Iris pigment epithelial cell (primary cell): ENCODE data around the gene KRTAP4-16.
A peak's percentile ranks its signal among the peaks of the same experiment; 100 is the strongest.
"Not testable (repeated sequence)": the region's sequence is repeated elsewhere in the genome, so short reads cannot be mapped to it uniquely, and the experiment has no call there.

ENCODE experiments used
- DNase-seq: peaks from one replicate; pipeline ENCODE4 v3.0.0-alpha.2; 2011; ENCODE audit warnings: low read depth

The KRTAP4-16 gene

DNA sequence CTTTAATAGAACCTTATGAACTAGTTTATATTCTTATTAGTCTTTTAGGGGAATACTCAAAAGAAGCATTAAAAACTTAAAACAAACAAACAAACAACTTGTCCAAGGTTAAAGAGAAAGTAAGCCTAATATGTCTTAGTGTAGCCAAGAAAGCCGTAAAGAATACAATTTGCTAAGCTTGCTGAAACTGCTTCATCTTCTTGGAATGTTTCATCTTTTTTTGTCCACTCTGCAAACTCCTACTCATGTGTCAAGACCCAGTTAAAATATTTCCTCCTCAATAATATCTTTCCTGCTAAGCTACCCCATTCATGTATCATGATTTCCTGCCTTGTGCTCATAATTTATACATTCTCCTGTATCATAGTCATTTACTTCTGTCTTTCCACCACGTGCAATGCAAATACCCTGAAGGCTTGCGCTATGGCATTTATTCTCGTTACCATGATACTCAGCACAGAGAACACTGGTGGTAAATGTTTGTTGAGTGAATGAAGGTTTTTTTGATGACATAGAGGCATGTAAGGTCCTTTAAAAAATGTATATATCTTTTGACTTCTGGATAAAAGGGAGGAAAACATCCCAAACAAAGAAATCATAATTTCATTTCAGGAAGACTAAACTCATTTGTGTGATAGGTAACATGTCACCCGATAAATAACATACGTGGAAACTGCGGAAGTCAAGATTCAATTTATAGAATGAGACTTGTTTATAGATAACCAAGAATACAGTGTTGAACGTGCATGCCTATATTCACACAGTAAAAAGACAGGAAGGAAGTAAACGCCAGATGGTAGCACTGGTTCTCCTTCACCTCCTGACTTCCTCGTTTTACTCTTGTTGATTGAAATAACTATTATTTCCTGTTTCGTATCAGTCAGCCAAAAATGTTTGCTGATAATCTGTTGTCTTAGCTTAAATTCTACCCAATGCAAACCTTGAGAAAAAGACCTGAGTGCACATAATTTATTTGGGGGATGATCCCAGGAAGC, 18.0 kb upstream of the KRTAP4-16 start:
- DNase-seq: not testable (repeated sequence)

DNA sequence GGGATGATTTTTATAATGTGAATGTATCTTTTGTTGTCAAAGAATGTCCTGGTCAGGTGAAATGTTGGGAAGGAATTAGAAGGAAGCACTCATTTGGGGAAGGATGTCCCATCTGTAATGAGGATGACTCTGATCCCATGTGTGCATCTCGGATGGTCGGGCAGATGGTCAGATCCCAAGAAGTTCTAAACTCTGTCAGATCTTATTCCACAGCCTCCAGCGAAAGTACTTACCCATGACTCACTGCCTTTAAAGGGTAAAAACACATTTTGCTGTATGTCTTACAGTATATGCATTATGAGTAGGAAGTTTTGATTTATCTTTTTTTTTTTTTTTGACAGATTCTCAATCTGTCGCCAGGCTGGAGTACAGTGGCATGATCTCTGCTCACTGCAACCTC, 16.7 kb upstream of the KRTAP4-16 start:
- DNase-seq: no peak

DNA sequence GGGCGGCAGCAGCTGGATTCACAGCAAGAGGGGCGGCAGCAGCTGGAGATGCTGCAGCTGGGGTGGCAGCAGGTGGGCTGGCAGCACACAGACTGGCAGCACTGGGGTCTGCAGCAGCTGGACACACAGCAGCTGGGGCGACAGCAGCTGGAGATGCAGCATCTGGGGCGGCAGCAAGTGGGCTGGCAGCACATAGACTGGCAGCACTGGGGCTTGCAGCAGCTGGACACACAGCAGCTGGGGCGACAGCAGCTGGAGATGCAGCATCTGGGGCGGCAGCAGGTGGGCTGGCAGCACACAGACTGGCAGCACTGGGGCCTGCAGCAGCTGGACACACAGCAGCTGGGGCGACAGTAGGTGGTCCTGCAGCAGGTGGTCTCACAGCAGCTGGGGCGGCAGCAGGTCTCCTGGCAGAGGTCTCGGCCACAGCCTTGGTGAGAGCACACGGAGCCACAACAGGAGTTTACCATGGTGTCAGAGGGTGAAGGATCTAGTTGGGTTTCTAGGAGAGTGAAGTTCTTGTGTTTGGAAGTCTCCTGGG, 15.9 kb upstream of the KRTAP4-16 start, which contains the start of gene KRTAP4-11:
Gene KRTAP4-11 (minus strand): TSS at position 528 of the 541 bp plus-strand sequence. CDS start 58 bp downstream, at position 470.
- not testable (repeated sequence) for DNase-seq

DNA sequence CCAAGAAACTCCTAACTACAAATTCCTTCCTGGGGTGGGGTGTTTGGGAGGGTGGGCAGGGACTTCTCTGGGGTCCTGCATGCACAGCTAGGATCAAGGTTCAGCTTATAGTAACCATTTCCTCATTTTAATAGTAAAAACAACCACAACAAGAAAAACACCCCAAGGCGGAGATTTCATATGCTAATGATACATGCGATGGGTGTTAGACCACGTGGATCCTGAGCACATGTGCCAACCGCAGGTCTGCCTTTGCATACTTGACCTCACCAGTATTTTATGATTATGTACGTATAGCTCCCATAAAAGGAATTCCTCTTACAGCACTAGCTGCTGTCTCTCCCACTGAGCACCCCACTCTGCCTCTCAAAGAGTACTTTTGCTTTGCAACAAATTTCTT, 14.3 kb upstream of the KRTAP4-16 start:
- DNase-seq: no peak

DNA sequence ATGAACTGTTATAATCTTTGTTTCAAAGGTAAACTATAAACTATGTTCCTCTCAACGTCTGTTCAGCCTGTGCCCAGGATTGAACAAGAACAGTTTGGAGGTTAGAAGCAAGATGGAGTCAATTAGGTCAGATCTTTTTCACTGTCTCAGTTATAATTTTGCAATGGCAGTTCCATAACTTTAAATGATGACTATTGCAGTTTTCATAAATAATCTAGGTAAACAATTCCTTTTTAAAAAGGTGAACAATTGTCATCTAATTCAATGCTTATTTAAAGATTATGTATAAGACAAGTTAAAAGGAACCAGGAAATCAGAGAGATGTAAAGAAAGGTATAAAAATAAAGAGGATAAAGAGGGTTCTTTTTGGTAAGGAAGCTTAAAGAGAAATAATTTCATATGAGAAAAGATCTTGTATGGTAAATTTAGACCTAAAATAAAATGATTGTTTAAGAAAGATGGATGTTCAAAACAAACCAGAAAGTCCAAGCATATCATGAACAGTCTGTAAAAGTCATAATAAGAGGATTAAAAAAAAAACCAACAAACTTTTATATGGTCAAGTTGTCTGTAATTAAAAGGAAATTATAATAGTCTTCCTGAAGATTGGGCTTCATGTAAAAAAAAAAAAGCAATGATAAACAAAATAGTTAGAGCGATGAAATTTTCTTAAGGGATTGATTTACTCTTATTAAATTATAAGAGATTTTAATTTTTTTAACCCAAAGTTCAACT, 9.3 kb upstream of the KRTAP4-16 start:
- DNase-seq: no peak

DNA sequence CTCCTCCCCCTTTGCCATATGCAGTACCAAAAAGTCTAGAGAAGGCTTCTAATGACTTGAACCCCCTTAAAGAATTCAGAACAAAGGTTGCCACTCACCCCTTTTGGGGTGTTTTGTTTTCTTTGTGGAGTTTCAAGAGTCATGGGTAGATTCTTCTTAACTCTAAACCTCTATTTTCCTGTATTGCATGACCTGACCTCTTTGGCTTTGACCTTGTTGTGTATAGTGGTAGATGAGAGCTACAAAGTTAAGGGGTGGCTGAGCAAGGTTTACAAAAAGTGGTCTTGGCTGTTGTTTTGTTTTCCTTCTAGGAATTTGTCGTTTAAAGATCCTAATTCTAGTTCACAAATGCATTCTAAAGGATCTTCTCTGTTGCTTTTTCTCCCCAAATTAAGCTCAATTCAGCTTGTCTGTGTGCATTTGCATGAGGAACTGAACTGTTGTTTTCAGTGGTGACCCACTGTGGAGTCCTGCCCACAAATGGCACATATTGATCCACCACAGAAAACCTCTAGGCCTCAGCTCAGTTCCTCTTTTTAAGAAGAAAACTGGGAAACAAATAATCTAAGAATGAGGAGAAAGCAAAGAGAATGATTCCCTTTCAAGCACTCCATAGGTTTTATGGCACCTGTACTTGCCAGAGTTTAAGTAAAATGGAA, 6.8 kb upstream of the KRTAP4-16 start:
- DNase-seq: not testable (repeated sequence)

DNA sequence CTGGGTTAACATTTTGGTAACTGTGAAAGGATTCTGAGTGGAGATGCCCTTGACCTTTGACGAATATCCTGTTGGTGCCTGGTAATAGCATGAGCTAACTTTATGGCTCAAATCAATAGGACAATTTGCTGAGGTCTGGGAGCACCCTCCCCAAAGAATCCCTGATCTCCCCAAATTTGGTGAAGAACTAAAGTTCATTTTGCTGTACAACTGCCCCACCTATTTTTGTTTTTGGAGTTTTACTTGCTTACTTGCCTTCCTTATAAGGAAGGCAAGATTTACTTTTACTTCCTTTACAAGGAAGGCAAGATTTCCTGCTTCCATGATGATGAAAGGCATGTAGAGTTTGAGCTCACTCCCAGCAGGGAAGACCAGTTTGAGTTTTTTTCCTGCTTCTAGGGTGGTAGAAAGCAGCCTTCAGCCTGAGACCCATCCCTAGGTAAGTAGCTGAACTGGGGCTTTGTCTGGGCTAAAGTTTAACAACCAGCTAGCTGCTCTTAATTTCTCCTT, 6.0 kb upstream of the KRTAP4-16 start:
- no peak for DNase-seq

DNA sequence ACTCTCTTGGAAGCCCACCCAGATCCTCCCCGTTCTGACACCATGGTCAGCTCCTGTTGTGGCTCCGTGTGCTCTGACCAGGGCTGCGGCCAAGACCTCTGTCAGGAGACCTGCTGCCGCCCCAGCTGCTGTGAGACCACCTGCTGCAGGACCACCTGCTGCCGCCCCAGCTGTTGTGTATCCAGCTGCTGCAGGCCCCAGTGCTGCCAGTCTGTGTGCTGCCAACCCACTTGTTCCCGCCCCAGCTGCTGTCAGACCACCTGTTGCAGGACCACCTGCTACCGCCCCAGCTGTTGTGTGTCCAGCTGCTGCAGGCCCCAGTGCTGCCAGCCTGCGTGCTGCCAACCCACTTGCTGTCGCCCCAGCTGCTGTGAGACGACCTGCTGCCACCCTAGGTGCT, 3.3 kb upstream of the KRTAP4-16 start, which contains the start of gene KRTAP4-9:
Gene KRTAP4-9 (plus strand): TSS at position 43 of the 400 bp plus-strand sequence. CDS start 0 bp downstream, at position 43.
- not testable (repeated sequence) for DNase-seq

DNA sequence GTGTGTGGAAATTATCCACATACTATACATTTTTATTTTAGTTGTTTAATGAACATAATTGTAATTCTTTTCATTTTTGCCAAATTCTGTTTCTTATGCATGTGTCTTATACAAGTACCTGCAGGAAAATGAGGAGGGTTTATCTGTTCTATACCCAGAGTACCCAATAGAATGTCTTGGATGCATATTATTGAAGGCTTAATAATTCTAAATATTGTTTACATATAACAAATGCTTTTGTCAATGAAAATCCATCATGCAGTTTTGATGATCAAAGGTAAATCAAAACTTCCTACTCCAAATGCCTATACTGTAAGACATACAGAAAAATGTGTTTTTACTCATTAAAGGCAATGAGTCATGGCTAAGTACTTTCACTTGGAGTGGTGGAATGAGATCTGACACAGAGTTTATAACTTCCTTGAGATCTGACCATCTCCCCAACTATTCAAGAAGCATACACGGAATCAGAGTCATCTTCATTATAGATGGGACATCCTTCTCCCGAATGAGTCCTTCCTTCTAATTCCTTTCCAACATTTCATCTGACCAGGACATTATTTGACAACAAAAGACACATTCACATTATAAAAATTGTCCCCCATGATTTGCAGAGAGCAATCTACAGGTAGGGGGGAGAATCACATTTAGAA, 2.5 kb upstream of the KRTAP4-16 start:
- peak; percentile 70 for DNase-seq

DNA sequence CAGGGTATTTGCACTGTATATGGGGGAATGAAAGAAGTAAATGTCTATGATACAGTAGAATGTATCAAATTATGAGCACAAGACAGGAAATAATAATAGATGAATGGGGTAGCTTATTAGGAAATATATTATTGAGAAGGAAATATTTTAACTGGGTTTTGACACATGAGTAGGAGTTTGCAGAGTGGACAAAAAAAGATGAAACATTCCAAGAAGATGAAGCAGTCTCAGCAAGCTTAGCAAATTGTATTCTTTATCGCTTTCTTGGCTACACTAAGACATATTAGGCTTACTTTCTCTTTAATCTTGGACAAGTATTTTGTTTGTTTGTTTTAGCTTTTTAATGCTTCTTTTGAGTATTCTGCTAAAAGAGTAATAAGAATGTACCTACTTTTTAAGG, 1.9 kb upstream of the KRTAP4-16 start:
- peak; percentile 27 for DNase-seq

DNA sequence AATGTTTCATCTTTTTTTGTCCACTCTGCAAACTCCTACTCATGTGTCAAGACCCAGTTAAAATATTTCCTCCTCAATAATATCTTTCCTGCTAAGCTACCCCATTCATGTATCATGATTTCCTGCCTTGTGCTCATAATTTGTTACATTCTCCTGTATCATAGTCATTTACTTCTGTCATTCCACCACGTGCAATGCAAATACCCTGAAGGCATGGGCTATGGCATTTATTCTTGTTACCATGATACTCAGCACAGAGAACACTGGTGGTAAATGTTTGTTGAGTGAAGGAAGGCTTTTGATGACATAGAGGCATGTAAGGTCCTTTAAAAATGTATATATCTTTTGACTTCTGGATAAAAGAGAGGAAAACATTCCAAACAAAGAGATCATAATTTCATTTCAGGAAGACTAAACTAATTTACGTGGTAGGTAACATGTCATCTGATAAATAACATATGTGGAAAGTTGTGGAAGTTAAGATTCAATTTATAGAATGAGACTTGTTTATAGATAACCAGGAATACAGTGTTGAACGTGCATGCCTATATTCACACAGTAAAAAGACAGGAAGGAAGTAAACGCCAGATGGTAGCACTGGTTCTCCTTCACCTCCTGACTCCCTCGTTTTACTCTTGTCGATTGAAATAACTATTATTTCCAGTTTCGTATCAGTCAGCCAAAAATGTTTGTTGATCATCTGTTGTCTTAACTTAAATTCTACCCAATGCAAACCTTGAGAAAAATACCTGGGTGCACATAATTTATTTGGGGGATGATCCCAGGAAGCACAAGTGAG, 2.1 kb downstream of the KRTAP4-16 start:
- peak; percentile 63 for DNase-seq

DNA sequence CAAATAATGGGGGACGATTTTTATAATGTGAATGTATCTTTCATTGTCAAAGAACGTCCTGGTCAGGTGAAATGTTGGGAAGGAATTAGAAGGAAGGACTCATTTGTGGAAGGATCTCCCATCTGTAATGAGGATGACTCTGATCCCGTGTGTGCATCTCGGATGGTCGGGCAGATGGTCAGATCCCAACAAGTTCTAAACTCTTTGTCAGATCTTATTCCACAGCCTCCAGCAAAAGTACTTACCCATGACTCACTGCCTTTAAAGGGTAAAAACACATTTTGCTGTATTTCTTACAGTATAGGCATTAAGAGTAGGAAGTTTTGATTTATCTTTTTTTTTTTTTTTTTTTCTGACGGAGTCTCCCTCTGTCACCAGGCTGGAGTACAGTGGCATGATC, 3.5 kb downstream of the KRTAP4-16 start:
- peak; percentile 40 for DNase-seq

DNA sequence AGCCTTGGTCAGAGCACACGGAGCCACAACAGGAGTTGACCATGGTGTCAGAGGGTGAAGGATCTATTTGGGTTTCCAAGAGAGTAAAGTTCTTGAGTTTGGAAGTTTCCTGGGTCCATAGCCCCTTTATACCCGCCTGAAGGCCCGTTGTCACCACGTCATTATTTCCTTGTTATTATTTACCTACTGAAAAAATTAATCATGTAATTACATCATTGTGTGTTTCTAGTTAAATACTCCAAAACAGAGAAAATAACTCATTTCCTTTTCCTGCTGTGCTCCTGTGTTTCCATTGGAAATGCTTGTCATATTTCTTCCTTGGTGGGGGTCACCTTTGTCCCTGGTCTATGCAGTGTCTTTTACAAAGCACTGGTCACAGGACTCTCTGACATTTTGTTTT, 4.0 kb downstream of the KRTAP4-16 start, which contains the start of gene KRTAP4-8:
Gene KRTAP4-8 (minus strand): TSS at position 101 of the 400 bp plus-strand sequence. CDS start 58 bp downstream, at position 43.
- no peak for DNase-seq

DNA sequence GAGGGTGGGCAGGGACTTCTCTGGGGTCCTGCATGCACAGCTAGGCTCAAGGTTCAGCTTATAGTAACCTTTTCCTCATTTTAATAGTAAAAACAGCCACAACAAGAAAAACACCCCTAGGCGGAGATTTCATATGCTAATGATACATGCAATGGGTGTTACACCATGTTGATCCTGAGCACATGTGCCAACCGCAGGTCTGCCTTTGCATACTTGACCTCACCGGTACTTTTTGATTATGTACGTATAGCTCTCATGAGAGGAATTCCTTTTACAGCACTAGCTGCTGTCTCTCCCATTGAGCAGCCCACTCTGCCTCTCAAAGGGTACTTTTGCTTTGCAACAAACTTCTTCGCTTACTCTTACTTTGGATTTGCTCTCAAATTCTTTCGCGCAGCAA, 6.0 kb downstream of the KRTAP4-16 start:
- no peak for DNase-seq

DNA sequence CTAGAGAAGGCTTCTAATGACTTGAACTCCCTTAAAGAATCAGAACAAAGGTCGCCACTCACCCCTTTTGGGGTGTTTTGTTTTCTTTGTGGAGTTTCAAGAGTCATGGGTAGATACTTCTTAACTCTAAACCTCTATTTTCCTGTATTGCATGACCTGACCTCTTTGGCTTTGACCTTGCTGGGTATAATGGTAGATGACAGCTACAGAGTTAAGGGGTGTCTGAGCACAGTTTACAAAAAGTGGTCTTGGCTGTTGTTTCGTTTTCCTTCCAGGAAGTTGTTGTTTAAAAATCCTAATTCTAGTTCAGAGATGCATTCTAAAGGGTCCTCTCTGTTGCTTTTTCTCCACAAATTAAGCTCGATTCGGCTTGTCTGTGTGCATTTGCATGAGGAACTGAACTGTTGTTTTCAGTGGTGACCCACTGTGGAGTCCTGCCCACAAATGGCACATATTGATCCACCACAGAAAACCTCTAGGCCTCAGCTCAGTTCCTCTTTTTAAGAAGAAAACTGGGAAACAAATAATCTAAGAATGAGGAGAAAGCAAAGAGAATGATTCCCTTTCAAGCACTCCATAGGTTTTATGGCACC, 13.2 kb downstream of the KRTAP4-16 start:
- not testable (repeated sequence) for DNase-seq

DNA sequence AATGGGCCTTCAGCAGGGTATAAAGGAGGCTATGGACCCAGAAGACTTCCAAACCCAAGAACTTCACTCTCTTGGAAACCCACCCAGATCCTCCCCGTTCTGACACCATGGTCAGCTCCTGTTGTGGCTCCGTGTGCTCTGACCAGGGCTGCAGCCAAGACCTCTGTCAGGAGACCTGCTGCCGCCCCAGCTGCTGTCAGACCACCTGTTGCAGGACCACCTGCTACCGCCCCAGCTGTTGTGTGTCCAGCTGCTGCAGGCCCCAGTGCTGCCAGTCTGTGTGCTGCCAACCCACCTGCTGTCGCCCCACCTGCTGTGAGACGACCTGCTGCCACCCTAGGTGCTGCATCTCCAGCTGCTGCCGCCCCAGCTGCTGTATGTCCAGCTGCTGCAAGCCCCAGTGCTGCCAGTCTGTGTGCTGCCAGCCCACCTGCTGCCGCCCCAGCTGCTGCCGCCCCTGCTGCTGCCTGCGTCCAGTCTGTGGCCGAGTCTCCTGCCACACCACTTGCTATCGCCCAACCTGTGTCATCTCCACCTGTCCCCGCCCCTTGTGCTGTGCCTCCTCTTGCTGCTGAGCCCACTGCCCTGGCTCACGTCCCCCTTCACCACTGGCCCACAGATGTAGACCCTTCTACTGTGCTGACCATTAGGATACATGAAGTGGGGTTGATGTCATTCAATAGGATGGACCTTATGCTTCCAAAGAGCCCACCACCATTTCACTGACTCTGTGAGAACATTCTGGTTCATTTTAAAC, 17.7 kb downstream of the KRTAP4-16 start, which contains the start of gene KRTAP4-7:
Gene KRTAP4-7 (plus strand): TSS at position 51 of the 757 bp plus-strand sequence. CDS start 57 bp downstream, at position 108.
- DNase-seq: not testable (repeated sequence)

DNA sequence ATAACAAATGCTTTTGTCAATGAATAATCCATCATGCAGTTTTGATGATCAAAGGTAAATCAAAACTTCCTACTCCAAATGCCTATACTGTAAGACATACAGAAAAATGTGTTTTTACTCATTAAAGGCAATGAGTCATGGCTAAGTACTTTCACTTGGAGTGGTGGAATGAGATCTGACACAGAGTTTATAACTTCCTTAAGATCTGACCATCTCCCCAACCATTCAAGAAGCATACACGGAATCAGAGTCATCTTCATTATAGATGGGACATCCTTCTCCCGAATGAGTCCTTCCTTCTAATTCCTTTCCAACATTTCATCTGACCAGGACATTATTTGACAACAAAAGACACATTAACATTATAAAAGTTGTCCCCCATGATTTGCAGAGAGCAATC, 18.6 kb downstream of the KRTAP4-16 start:
- DNase-seq: peak; percentile 49

DNA sequence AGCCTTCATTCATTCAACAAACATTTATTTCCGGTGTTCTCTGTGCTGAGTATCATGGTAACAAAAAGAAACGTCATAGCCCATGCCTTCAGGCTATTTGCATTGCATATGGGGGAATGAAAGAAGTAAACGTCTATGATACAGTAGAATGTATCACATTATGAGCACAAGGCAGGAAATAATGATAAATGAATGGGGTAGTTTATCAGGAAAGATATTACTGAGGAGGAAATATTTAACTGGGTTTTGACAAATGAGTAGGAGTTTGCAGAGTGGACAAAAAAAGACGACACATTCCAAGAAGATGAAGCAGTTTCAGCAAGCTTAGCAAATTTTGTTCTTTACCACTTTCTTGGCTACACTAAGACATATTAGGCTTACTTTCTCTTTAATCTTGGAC, 19.4 kb downstream of the KRTAP4-16 start:
- DNase-seq: no peak

DNA sequence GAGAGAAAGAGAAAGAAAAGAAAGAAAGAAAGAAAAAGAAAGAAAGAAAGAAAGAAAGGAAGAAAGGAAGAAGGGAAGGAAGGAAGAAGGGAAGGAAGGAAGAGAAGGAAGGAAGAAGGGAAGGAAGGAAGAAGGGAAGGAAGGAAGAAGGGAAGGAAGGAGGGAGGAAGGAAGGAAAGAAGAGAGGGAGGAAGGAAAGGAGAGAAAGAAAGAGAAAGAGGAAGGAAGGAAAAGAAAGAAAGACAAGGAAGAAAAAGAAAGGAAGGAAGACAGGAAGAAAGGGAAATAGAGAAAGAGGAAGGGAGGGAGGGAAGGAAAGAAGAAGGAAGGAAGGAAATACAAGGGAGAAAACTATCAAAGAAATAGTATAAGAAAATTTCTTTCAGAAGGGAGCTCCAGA, 25.2 kb downstream of the KRTAP4-16 start:
- DNase-seq: no peak
